ENCODE data around the gene SMARCA4.

The SMARCA4 gene

DNA sequence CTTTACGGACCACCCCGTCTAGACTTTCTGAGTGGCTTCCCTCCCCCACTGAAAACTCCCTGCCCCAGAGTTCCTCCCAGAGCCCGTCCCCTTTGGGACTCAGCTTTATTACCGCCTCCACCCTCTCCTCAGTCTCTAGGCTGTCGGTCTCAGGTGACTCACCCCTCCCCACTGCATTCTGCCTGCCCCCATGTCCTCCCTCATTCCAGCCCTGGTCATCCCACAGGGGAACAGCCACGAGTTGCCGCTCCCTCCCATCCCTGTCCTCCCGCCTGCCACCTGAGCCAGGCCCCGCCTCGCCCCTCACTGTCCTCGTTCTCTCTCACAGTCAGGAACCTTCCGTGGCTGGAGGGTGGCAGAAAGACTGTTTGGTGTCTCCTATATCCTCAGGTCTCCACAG lies 57.3 kb downstream of the SMARCA4 start (continued):
- TF ChIP-seq GLI2 (tag by site-specific recombination; IDR thresholded peaks at IDR 0.05; ENCODE audit: borderline replicate concordance, low read depth) (no peak), PRDM2 (tag by site-specific recombination; IDR thresholded peaks at IDR 0.05; ENCODE audit: borderline replicate concordance) (no peak), ZNF211 (tag by site-specific recombination; IDR thresholded peaks at IDR 0.05; ENCODE audit: low read depth) (no peak), SP2 (tag by site-specific recombination; IDR thresholded peaks at IDR 0.05) (peak; percentile 35; the same call in 1 of the 2 replicates), KLF8 (tag by site-specific recombination; IDR thresholded peaks at IDR 0.05) (no peak), EGR2 (tag by site-specific recombination; IDR thresholded peaks at IDR 0.05; ENCODE audit: low read depth) (peak; percentile 94), ZNF747 (tag by site-specific recombination; IDR thresholded peaks at IDR 0.05) (no peak), ZNF174 (tag by site-specific recombination; IDR thresholded peaks at IDR 0.05) (no peak), ZNF473 (tag by site-specific recombination; IDR thresholded peaks at IDR 0.05) (no peak), ZBTB20 (tag by site-specific recombination; IDR thresholded peaks at IDR 0.05) (no peak), ZNF501 (tag by site-specific recombination; IDR thresholded peaks at IDR 0.05) (no peak), ZNF37A (tag by site-specific recombination; IDR thresholded peaks at IDR 0.05) (no peak), ZNF404 (tag by site-specific recombination; IDR thresholded peaks at IDR 0.05) (no peak), ZNF843 (tag by site-specific recombination; IDR thresholded peaks at IDR 0.05) (no peak), ZNF133 (tag by site-specific recombination; IDR thresholded peaks at IDR 0.05) (no peak), ZNF624 (tag by site-specific recombination; IDR thresholded peaks at IDR 0.05) (no peak), RBAK (tag by site-specific recombination; IDR thresholded peaks at IDR 0.05) (no peak), YY1 (tag by site-specific recombination; IDR thresholded peaks at IDR 0.05) (no peak), ZNF391 (tag by site-specific recombination; IDR thresholded peaks at IDR 0.05; ENCODE audit: borderline replicate concordance, low read depth) (no peak)
- TF ChIP-seq, protein P1, sequence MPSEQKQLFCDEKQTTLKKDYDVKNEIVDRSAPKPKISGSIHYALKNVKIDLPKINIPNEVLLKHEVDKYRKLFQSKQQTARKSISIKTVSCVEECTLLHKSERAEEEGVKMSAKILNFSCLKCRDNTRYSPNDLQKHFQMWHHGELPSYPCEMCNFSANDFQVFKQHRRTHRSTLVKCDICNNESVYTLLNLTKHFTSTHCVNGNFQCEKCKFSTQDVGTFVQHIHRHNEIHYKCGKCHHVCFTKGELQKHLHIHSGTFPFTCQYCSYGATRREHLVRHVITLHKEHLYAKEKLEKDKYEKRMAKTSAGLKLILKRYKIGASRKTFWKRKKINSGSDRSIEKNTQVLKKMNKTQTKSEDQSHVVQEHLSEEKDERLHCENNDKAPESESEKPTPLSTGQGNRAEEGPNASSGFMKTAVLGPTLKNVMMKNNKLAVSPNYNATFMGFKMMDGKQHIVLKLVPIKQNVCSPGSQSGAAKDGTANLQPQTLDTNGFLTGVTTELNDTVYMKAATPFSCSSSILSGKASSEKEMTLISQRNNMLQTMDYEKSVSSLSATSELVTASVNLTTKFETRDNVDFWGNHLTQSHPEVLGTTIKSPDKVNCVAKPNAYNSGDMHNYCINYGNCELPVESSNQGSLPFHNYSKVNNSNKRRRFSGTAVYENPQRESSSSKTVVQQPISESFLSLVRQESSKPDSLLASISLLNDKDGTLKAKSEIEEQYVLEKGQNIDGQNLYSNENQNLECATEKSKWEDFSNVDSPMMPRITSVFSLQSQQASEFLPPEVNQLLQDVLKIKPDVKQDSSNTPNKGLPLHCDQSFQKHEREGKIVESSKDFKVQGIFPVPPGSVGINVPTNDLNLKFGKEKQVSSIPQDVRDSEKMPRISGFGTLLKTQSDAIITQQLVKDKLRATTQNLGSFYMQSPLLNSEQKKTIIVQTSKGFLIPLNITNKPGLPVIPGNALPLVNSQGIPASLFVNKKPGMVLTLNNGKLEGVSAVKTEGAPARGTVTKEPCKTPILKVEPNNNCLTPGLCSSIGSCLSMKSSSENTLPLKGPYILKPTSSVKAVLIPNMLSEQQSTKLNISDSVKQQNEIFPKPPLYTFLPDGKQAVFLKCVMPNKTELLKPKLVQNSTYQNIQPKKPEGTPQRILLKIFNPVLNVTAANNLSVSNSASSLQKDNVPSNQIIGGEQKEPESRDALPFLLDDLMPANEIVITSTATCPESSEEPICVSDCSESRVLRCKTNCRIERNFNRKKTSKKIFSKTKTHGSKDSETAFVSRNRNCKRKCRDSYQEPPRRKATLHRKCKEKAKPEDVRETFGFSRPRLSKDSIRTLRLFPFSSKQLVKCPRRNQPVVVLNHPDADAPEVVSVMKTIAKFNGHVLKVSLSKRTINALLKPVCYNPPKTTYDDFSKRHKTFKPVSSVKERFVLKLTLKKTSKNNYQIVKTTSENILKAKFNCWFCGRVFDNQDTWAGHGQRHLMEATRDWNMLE (tag by site-specific recombination; conservative IDR thresholded peaks at IDR 0.05; ENCODE audit: low read depth) = no peak
- TF ChIP-seq, protein P2, sequence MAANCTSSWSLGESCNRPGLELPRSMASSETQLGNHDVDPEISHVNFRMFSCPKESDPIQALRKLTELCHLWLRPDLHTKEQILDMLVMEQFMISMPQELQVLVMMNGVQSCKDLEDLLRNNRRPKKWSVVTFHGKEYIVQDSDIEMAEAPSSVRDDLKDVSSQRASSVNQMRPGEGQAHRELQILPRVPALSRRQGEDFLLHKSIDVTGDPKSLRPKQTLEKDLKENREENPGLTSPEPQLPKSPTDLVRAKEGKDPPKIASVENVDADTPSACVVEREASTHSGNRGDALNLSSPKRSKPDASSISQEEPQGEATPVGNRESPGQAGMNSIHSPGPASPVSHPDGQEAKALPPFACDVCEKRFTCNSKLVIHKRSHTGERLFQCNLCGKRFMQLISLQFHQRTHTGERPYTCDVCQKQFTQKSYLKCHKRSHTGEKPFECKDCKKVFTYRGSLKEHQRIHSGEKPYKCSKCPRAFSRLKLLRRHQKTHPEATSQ (tag by site-specific recombination; IDR thresholded peaks at IDR 0.05) = no peak
- TF ChIP-seq, protein P3, sequence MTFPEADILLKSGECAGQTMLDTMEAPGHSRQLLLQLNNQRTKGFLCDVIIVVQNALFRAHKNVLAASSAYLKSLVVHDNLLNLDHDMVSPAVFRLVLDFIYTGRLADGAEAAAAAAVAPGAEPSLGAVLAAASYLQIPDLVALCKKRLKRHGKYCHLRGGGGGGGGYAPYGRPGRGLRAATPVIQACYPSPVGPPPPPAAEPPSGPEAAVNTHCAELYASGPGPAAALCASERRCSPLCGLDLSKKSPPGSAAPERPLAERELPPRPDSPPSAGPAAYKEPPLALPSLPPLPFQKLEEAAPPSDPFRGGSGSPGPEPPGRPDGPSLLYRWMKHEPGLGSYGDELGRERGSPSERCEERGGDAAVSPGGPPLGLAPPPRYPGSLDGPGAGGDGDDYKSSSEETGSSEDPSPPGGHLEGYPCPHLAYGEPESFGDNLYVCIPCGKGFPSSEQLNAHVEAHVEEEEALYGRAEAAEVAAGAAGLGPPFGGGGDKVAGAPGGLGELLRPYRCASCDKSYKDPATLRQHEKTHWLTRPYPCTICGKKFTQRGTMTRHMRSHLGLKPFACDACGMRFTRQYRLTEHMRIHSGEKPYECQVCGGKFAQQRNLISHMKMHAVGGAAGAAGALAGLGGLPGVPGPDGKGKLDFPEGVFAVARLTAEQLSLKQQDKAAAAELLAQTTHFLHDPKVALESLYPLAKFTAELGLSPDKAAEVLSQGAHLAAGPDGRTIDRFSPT (tag by site-specific recombination; IDR thresholded peaks at IDR 0.05) = no peak
- TF ChIP-seq, protein P4, sequence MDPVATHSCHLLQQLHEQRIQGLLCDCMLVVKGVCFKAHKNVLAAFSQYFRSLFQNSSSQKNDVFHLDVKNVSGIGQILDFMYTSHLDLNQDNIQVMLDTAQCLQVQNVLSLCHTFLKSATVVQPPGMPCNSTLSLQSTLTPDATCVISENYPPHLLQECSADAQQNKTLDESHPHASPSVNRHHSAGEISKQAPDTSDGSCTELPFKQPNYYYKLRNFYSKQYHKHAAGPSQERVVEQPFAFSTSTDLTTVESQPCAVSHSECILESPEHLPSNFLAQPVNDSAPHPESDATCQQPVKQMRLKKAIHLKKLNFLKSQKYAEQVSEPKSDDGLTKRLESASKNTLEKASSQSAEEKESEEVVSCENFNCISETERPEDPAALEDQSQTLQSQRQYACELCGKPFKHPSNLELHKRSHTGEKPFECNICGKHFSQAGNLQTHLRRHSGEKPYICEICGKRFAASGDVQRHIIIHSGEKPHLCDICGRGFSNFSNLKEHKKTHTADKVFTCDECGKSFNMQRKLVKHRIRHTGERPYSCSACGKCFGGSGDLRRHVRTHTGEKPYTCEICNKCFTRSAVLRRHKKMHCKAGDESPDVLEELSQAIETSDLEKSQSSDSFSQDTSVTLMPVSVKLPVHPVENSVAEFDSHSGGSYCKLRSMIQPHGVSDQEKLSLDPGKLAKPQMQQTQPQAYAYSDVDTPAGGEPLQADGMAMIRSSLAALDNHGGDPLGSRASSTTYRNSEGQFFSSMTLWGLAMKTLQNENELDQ (tag by site-specific recombination; IDR thresholded peaks at IDR 0.05; ENCODE audit: low read depth) = no peak

Measured in HEK293 (cell line).